WTC11 (cell line): Measurements from ENCODE around the gene PMP22. TPM values are rescaled to one million over a fixed set of nuclear protein-coding genes. Genes with fewer than 3 reads are reported as not detected.

ENCODE experiments used
- ATAC-seq: fragments of 200-7000 bp; cut with Tn5 transposase; 2 replicates; pipeline ENCODE4 v1.10.0; 2021; ENCODE audit warnings: mild to moderate bottlenecking, moderate library complexity
- CTCF ChIA-PET: fragments of 300-600 bp; sonication (Branson Sonifier 250); formaldehyde crosslinking; loops from one replicate; lab custom pipeline; 2021; ENCODE audit warnings: antibody characterized with exemption; lab: Charles Lee
- POLR2A ChIA-PET: fragments of 350-600 bp; sonication (Branson Sonifier 250); formaldehyde crosslinking; loops from one replicate; lab custom pipeline; 2021; ENCODE audit warnings: antibody characterized with exemption; lab: Charles Lee
- DNase-seq: peaks from one replicate; pipeline ENCODE4 v3.0.0; 2021; ENCODE audit warnings: low spot score
- H3K27ac Mint-ChIP-seq: 2 replicates; pipeline ENCODE4 v1.8.0; 2021; ENCODE audit warnings: mixed read lengths
- H3K27me3 Mint-ChIP-seq: 2 replicates; pipeline ENCODE4 v1.8.0; 2021; ENCODE audit warnings: low read depth, mild to moderate bottlenecking, moderate library complexity, mixed read lengths
- H3K36me3 Mint-ChIP-seq: 2 replicates; pipeline ENCODE4 v1.8.0; 2021; ENCODE audit warnings: mixed read lengths
- H3K4me1 Mint-ChIP-seq: 2 replicates; pipeline ENCODE4 v1.8.0; 2022; ENCODE audit warnings: mixed read lengths
- H3K4me3 Mint-ChIP-seq: 2 replicates; pipeline ENCODE4 v1.8.0; 2021; ENCODE audit warnings: mild to moderate bottlenecking, moderate library complexity, mixed read lengths
- H3K9me3 Mint-ChIP-seq: 2 replicates; pipeline ENCODE4 v1.8.0; 2021; ENCODE audit warnings: mixed read lengths
- ATF6 ChIP-seq: sonication (generic); formaldehyde crosslinking; IDR thresholded peaks from 2 replicates; pipeline ENCODE4 v1.8.1; 2023; ENCODE audit warnings: mild to moderate bottlenecking, missing genetic modification reagents
- E2F1 ChIP-seq: sonication (generic); formaldehyde crosslinking; IDR thresholded peaks from 2 replicates; pipeline ENCODE4 v1.8.0; 2022; ENCODE audit warnings: mild to moderate bottlenecking, missing genetic modification reagents
- E2F4 ChIP-seq: sonication (generic); formaldehyde crosslinking; IDR thresholded peaks from 2 replicates; pipeline ENCODE4 v1.8.1; 2022; ENCODE audit warnings: low read depth, mild to moderate bottlenecking, moderate library complexity, missing genetic modification reagents, borderline replicate concordance
- ERG ChIP-seq: fragments of 250-450 bp; sonication (Bioruptor Pico); IDR thresholded peaks from 2 replicates; pipeline ENCODE4 v1.8.0; 2021; ENCODE audit warnings: mild to moderate bottlenecking
- ESRRA ChIP-seq: sonication (generic); formaldehyde crosslinking; IDR thresholded peaks from 2 replicates; pipeline ENCODE4 v1.8.1; 2022; ENCODE audit warnings: mild to moderate bottlenecking, missing genetic modification reagents, borderline replicate concordance
- FOXP1 ChIP-seq: sonication (generic); formaldehyde crosslinking; IDR thresholded peaks from 2 replicates; pipeline ENCODE4 v1.8.0; 2022; ENCODE audit warnings: missing genetic modification reagents, mild to moderate bottlenecking, moderate library complexity, borderline replicate concordance
- FOXP4 ChIP-seq: sonication (generic); formaldehyde crosslinking; IDR thresholded peaks from 2 replicates; pipeline ENCODE4 v1.8.0; 2022; ENCODE audit warnings: mild to moderate bottlenecking, missing genetic modification reagents
- MYBL2 ChIP-seq: sonication (generic); formaldehyde crosslinking; IDR thresholded peaks from 2 replicates; pipeline ENCODE4 v1.8.1; 2023; ENCODE audit warnings: mild to moderate bottlenecking, moderate library complexity, missing genetic modification reagents
- NR1H2 ChIP-seq: sonication (generic); formaldehyde crosslinking; IDR thresholded peaks from 2 replicates; pipeline ENCODE4 v1.9.0; 2021; ENCODE audit warnings: mild to moderate bottlenecking, moderate library complexity, missing genetic modification reagents
- NR2C2 ChIP-seq: sonication (generic); formaldehyde crosslinking; IDR thresholded peaks from 2 replicates; pipeline ENCODE4 v1.8.0; 2022; ENCODE audit warnings: mild to moderate bottlenecking, missing genetic modification reagents
- RELA ChIP-seq: sonication (generic); formaldehyde crosslinking; IDR thresholded peaks from 2 replicates; pipeline ENCODE4 v1.8.1; 2022; ENCODE audit warnings: missing genetic modification reagents, mild to moderate bottlenecking, borderline replicate concordance
- ZBTB43 ChIP-seq: sonication (generic); formaldehyde crosslinking; IDR thresholded peaks from 2 replicates; pipeline ENCODE4 v1.8.1; 2023; ENCODE audit warnings: mild to moderate bottlenecking, missing genetic modification reagents
- ZNF281 ChIP-seq: sonication (generic); formaldehyde crosslinking; IDR thresholded peaks from 2 replicates; pipeline ENCODE4 v1.8.0; 2023; ENCODE audit warnings: mild to moderate bottlenecking, missing genetic modification reagents
- ZNF532 ChIP-seq: fragments of 250-450 bp; sonication (Bioruptor Pico); IDR thresholded peaks from 2 replicates; pipeline ENCODE4 v1.9.0; 2021; ENCODE audit warnings: mild to moderate bottlenecking, borderline replicate concordance
- total RNA-seq: library from RNA; stranded (reverse); gene quantifications from 3 replicates; pipeline ENCODE4 v1.2.3, GENCODE V29; 2021

The PMP22 gene
- total RNA-seq, 1 experiment from 2014 or later: 3.0 TPM

GRCh38 chr17:15238676-15239422 is 26.3 kb downstream of the PMP22 start (continued):
- TF ChIP-seq E2F4 (CRISPR knock-in tag): no peak
- no peak for TF ChIP-seq ZNF532 (CRISPR knock-in tag)
- TF ChIP-seq ERG: no peak
- no peak for TF ChIP-seq ZBTB43
- no peak for TF ChIP-seq ATF6 (CRISPR knock-in tag)
- no peak for TF ChIP-seq FOXP1 (CRISPR knock-in tag)
- TF ChIP-seq, all 79 proteins: peak for 0

GRCh38 chr17:15238057-15238456 is 27.1 kb downstream of the PMP22 start:
- DNase-seq (no peak), ATAC-seq (no peak)
- Mint-ChIP-seq H3K4me3 (no peak overlapping the region), H3K9me3 (peaks cover 8% of the 10 kb centered on the region; the same call in 1 of the 2 replicates), H3K36me3 (no peaks in the 10 kb centered on the region), H3K27ac (no peak overlapping the region), H3K27me3 (no peaks in the 10 kb centered on the region; the same call in 1 of the 2 replicates), H3K4me1 (peaks cover 5% of the 10 kb centered on the region)
- ChIA-PET CTCF (interaction anchor here (2.6 kb wide), 1 partner anchor 10 kb away, joined by 18 read pairs; no protein-coding TSS in a partner anchor), POLR2A (no interaction called here)
- TF ChIP-seq MYBL2 (CRISPR knock-in tag) (no peak), RELA (CRISPR knock-in tag) (no peak), NR1H2 (CRISPR knock-in tag) (no peak), E2F4 (CRISPR knock-in tag) (no peak), NR2C2 (CRISPR knock-in tag) (no peak), ESRRA (CRISPR knock-in tag) (no peak), ZNF281 (CRISPR knock-in tag) (no peak), FOXP4 (no peak), E2F1 (no peak)
